Embryonic facial prominence (tissue), 1 donor: Measurements from ENCODE around the gene VAV2.

Experiments used
- DNase-seq: peaks from one replicate; pipeline ENCODE4 v3.0.0-alpha.2; 2016; ENCODE audit errors: extremely low spot score

VAV2 gene

GRCh38 chr9:133796562-133796961, 195.6 kb downstream of the VAV2 start:
- DNase-seq = no peak

GRCh38 chr9:133795049-133795448, 197.1 kb downstream of the VAV2 start:
- DNase-seq = no peak

- no peak for DNase-seq
These were observed 197.9 kb downstream of the VAV2 start for GRCh38 chr9:133794016-133794760.

GRCh38 chr9:133793471-133793870, 198.7 kb downstream of the VAV2 start:
- no peak for DNase-seq

DNA sequence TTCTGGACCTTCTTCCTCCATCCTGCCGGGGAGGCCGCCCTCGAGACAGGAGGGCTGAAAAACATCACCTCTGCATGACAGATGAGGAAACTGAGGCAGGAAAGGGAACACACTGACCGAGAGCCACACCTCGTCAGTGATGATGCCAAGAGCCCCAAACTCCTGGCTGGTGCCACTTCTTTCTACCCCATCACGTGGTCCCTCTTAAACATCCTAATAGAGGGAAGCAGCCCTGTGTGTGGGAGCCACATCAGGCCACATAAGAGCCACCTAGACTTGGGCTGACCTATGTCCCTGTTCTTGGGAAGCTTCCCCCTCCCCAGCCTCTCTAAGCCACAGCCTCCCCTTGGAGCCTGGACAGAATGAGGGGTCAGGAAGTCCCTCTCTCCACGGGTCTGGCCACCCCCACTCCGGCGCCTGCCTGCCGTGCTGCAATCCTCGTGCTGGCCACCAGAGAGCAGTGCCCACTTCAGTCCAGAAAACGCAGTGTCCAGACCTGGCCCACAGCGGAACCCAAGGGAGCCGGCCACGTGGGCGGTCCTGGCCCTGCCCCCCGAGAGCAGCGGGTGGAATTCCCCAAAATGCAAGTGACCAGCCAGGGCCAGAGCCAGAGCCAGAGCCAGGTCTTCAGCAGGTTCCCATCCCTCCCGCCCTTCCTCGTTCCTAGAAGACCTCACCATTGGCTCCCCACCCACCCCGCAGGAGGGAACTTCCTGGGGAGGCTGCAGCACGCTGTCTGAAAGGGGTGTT, 199.2 kb downstream of the VAV2 start:
- no peak for DNase-seq

- no peak for DNase-seq
These were observed 200.1 kb downstream of the VAV2 start for GRCh38 chr9:133791735-133792649.

DNA sequence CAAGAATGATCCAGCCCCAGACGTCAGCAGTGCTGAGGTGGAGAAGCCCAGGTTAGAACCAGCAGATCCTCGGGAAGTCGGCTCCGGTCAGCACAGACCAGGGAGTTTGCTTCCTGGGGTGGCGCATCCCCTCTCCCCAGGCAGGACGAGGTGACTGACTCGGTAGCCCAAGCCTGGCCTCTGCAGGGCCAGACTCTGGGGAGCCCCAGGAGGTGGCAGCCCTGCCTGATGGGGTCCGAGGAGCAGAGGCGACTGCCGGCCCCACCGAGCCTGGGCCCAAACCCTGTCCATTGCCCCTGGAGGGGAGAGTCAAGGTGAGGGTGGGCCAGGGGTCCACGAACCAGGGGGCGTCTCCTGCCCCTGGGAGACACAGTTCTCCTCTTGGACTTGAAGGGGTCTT, 201.1 kb downstream of the VAV2 start:
- no peak for DNase-seq

DNA sequence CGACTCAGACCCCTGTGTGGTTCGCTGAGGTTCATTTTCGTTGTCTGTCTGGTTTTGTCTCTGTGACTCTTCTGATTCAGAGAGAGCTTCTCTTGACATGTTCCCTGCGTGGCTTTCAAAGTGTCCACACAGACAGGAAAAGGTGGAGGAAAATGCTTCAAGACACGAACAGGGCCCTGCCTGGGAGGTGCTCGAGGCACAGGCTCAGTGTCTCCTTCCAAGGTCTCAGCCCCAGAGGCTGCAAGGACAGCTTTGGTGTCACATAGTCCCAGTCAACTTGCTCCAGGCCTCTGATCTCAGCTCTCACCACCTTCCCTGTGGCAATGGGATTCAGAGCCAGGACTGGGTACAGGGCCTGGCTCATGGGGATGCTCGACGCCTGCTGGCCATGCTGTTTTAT, 202.3 kb downstream of the VAV2 start:
- DNase-seq = no peak

DNA sequence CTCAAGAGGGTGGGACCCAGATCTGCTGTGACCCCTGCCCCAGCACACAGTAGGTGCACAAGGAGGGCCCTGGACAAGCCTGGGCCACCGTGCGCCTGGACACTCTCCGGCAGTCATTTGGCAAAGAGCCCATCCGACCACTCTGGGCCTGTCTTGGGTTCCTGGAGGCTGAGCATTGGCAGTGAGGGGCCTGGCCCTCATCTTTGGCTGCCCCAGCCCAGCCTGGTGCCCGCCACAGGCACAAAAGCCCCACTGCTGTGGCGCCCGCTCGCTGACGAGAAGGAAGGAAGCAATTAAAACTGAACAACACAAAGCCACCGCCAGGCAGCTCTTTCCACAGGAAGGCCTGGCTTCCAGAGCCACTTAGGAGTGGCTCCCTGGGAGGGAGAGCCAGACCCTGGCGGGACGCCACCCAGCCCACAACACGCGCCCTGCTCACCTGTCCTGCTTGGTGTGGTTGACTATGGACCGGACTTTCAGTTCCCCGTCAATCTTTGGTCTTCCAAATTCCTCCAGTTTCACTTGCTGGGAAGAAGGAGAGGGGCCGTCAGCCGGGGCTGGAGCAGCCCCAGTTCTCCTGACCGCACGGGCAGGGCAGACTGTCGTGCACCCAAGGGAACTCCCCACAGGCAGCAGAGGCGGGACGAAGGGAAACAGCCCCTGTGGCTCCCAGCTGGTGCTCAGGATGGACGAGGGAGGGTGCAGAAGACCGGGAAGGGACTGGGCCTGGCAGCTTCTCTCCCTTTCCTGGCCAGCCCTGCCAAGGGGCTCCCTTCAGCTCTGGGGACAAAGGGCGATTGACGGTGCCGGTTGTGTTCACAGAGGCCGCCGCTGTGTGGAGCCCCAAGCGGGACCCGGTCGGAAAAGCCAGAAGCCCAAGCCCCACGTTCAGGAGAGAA, 203.1 kb downstream of the VAV2 start:
- no peak for DNase-seq

- no peak for DNase-seq
These were observed 203.9 kb downstream of the VAV2 start for GRCh38 chr9:133788045-133788818.

DNA sequence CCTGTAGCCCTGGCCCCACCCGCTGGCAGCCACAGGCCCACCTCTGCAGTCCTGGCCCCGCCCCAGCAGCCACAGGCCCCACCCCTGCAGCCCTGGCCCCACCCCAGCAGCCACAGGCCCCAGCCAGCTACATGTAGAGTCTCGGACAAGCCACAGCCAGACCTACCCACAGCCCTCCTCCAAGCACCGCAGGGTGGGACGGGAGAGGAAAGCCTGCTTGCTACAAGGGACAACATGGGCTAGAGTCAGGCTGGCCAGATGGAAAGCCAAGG, 204.4 kb downstream of the VAV2 start:
- DNase-seq = no peak

DNA sequence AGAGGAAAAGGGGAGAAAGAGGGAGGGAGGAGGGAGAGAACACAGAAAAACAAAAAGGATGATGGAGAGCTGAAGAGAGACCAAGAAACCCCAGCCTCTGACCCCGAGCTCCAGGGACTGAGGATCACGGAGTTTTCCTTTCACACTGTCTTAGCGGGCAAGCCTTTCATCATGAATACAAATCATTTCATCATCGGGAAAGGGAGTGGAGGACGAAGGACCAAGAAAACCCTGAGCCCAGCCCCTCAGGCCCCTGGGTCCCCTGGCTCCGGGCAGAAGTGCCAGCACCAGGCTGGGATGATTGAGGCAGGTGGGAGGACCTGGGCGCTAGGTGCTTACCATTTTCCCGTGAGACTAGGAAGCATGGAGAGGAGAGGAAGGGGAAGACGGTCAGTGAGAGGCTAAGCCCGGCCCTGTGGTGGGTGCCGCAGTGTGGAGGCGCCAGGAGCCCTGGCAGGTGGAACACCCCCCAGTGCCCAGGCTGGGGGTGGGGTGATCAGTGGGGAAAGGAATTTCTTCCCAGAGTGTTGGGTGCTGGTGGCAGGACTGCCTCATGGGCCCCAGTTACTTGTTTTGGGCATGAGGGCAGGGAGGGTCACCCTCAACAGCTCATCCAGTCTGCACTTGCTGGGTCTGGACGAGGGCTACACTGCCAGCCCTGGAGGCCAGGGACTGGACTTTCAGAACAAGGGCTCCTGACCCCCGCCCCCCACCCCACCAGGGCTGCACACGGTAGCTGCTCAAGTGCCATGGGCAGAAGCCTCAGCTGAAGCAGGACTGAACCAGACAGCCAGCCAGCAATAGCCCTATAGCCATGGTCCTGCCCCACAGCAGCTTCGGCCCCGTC, 205.0 kb downstream of the VAV2 start:
- DNase-seq = no peak

GRCh38 chr9:133786371-133786753, 205.8 kb downstream of the VAV2 start:
- no peak for DNase-seq

GRCh38 chr9:133785753-133786370, 206.3 kb downstream of the VAV2 start:
- DNase-seq = no peak

DNA sequence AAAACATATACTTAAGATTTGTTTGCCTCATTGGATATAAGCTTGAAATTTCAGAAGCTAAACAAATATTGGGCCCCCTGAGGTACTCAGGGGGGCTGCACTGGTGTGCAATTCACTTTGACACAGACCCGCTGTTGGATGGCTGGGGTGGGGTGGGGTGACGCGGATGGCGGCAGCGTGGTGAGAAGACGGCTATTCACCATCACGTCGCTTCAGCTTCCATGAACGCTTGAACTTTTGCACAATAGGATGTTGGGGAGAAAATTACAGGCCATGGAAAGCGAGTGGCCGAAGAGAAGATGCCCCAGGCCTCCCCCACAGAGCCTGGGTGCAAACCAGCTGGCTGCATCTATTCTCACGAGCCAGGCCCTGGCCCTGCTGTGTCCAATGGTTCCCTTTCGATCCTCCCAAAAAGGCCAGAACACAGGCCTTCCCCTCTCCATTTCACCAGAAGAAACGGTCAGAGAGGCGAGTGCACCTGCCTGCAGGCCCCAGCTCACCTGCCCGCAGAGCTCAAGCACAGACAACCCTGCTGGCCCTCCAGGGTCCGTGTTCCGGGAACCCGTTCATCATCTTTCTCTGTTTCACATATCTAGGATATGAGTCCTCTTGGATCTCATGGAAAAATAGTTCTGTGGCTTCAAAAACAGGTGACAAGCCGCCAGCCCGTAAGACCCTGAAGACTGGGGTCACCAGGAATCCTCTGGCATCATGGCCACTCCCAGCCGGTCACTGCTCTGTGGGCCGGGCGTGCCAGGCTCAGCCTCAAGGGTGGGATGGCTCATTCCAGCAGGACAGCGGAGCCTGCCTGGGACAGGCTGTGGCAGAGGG, 207.2 kb downstream of the VAV2 start:
- DNase-seq = no peak

DNA sequence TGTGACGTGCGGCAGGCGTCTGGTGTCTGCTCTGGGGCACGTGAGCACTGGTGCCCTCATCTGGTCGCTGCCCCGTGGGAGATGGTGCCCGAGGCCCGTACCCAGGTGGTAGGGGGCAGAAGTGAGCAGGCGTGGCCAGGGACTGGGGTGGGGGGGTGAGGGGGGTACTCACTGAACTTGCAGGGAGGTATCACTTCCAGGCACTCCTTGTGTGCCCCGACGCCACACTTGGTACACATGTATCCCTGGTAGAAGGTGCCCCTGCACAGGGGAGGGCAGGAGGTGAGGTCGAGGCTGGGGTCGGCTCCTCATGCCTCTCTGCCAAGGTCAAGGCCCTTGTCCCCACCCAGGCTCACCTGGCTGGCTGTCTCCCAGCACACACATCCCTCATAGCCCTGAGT, 208.8 kb downstream of the VAV2 start:
- DNase-seq = no peak

DNA sequence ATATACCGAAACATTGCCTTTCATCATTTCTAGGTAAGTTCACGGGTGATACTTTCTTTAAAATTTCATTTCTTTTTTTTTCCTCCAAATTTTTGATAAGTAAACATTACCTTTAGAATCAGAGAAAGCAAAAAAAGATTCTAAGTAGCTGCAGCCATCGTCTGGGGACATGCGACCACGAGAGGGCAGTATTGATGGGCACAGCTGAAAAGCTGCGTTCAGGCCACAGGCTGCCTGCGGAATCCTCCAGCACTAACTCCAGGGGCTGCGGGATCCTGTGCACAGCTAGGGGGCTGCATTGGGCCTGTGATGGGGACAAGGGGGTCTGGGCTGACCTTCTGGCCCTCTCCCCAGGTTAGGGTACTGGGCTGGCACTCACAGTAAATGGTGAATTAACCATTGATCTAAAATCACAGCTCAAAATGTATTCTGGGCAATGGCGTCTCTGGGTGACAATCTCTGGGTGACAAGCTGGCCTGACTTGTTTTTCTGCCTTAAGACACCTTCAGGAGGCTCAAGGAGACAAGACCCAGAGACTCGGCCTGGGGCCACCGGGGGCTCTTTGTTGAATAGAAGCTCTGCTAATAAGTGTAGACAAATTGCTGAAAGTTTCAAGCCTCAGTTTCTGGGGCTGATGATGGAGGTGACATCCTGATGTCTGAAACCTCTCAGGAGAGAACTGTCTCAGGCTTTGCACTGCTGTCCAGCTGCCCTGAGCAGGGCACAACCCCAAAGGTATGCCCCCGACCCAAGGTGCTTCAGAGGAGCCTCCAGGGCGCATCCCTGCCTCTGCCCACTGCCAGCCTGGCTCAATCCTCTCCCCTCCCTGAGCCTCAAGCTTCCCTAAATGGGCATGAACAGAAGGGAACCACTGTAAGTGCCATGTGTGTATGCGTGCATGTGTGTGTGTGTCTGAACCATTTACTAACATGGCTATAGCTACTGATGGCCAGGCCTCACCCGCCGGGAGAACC, 209.7 kb downstream of the VAV2 start:
- DNase-seq = peak; percentile 46

DNA sequence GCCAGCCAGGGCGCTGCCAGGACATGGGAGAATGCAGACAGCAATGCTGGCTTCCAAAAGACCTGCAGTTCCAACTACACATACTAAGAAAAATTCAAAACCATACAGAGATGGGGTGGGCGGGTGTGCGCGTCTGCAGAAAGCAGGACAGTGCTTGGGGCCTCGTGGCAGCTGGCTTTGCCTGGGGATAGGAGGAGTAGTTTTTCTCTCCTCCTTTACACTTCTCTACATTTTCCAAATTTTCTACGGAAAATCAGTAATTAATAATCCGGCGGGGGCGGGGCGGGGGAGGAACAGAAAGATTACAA, 210.3 kb downstream of the VAV2 start:
- DNase-seq = no peak
